RWPE2 (cell line): ENCODE results near the gene FAS.

Experiments used
- ATAC-seq: fragments of 200-7000 bp; cut with Tn5 transposase; 3 replicates; pipeline ENCODE4 v1.9.1; 2021; ENCODE audit warnings: low read depth
- DNase-seq: peaks from one replicate; pipeline ENCODE4 v3.0.0-alpha.2; 2020; ENCODE audit warnings: low spot score
- H3K27ac ChIP-seq: fragments of 450-650 bp; 2 replicates; pipeline ENCODE4 v1.5.1; 2017; ENCODE audit warnings: mild to moderate bottlenecking; ENCODE audit not compliant: poor library complexity, severe bottlenecking
- H3K27me3 ChIP-seq: fragments of 250-450 bp; sonication (Bioruptor Pico); 2 replicates; pipeline ENCODE4 v1.5.1; 2021; ENCODE audit warnings: mild to moderate bottlenecking, moderate library complexity; ENCODE audit not compliant: insufficient read depth, poor library complexity, severe bottlenecking
- H3K36me3 ChIP-seq: fragments of 250-450 bp; sonication (Bioruptor Pico); 2 replicates; pipeline ENCODE4 v1.5.1; 2020; ENCODE audit warnings: low read depth, mild to moderate bottlenecking, moderate library complexity
- H3K4me1 ChIP-seq: fragments of 250-450 bp; sonication (Bioruptor Pico); 2 replicates; pipeline ENCODE4 v1.5.1; 2021; ENCODE audit warnings: mild to moderate bottlenecking, moderate library complexity; ENCODE audit not compliant: insufficient read depth, poor library complexity, severe bottlenecking
- H3K4me3 ChIP-seq: fragments of 250-450 bp; sonication (Bioruptor Pico); 2 replicates; pipeline ENCODE4 v1.5.1; 2021; ENCODE audit warnings: mild to moderate bottlenecking, moderate library complexity; ENCODE audit not compliant: severe bottlenecking
- H3K9me3 ChIP-seq: fragments of 250-450 bp; sonication (Bioruptor Pico); 2 replicates; pipeline ENCODE4 v1.5.1; 2021; ENCODE audit warnings: mild to moderate bottlenecking, moderate library complexity; ENCODE audit not compliant: severe bottlenecking
- TF ChIP-seq, protein P1 (sequence below): fragments of 450-650 bp; IDR thresholded peaks from one replicate; pipeline ENCODE4 v1.5.1; 2017; ENCODE audit warnings: mild to moderate bottlenecking, moderate library complexity; ENCODE audit not compliant: poor library complexity, severe bottlenecking

Gene FAS

DNA sequence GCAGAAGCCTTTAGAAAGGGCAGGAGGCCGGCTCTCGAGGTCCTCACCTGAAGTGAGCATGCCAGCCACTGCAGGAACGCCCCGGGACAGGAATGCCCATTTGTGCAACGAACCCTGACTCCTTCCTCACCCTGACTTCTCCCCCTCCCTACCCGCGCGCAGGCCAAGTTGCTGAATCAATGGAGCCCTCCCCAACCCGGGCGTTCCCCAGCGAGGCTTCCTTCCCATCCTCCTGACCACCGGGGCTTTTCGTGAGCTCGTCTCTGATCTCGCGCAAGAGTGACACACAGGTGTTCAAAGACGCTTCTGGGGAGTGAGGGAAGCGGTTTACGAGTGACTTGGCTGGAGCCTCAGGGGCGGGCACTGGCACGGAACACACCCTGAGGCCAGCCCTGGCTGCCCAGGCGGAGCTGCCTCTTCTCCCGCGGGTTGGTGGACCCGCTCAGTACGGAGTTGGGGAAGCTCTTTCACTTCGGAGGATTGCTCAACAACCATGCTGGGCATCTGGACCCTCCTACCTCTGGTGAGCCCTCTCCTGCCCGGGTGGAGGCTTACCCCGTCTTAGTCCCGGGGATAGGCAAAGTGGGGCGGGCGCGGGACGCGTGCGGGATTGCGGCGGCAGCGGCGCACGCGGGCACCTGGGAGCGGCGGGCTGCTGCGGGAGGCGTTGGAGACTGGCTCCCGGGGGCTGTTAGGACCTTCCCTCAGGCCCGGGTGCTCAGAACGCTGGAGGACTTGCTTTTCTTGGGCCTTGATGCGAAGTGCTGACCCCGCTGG lies at the start of gene FAS:
TSS of gene FAS (plus strand) at position 415 of the 777 bp plus-strand sequence. CDS start at position 494, 79 bp downstream.
- Histone ChIP-seq H3K4me1 (peaks cover 20% of the 10 kb centered on the region), H3K36me3 (no peaks in the 10 kb centered on the region), H3K9me3 (no peaks in the 10 kb centered on the region), H3K27ac (peak within 1 kb of the TSS; percentile 99), H3K27me3 (no peaks in the 10 kb centered on the region), H3K4me3 (peak within 1 kb of the TSS; percentile 81)
- TF ChIP-seq, protein P1, sequence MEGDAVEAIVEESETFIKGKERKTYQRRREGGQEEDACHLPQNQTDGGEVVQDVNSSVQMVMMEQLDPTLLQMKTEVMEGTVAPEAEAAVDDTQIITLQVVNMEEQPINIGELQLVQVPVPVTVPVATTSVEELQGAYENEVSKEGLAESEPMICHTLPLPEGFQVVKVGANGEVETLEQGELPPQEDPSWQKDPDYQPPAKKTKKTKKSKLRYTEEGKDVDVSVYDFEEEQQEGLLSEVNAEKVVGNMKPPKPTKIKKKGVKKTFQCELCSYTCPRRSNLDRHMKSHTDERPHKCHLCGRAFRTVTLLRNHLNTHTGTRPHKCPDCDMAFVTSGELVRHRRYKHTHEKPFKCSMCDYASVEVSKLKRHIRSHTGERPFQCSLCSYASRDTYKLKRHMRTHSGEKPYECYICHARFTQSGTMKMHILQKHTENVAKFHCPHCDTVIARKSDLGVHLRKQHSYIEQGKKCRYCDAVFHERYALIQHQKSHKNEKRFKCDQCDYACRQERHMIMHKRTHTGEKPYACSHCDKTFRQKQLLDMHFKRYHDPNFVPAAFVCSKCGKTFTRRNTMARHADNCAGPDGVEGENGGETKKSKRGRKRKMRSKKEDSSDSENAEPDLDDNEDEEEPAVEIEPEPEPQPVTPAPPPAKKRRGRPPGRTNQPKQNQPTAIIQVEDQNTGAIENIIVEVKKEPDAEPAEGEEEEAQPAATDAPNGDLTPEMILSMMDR = no peak
- DNase-seq (peak; percentile 87), ATAC-seq (peak; percentile 77)

DNA sequence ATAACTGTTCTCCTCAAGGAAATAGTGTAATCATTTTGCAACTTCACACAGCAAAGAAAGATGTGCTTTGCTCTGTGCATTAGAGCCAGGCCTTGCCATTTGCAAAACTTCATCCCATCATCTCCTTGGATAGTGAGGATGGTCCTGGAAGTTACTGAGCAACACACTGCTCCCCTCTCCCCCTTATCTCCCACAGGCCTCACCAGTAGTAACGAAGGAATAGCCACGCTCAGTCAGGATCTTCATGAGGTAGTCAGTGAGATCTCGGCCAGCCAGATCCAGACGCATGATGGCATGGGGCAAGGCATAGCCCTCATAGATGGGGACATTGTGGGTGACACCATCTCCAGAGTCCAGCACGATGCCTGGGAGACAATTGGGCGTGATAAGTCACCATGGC lies 49.6 kb upstream of the FAS start:
- H3K9me3 ChIP-seq = no peaks in the 10 kb centered on the region
- no peak for ATAC-seq
- H3K27me3 ChIP-seq = no peaks in the 10 kb centered on the region
- no peak overlapping the region for H3K4me3 ChIP-seq
- no peak for DNase-seq
- no peaks in the 10 kb centered on the region for H3K36me3 ChIP-seq
- no peak overlapping the region for H3K27ac ChIP-seq
- TF ChIP-seq, protein P1 = no peak
- no peaks in the 10 kb centered on the region for H3K4me1 ChIP-seq

DNA sequence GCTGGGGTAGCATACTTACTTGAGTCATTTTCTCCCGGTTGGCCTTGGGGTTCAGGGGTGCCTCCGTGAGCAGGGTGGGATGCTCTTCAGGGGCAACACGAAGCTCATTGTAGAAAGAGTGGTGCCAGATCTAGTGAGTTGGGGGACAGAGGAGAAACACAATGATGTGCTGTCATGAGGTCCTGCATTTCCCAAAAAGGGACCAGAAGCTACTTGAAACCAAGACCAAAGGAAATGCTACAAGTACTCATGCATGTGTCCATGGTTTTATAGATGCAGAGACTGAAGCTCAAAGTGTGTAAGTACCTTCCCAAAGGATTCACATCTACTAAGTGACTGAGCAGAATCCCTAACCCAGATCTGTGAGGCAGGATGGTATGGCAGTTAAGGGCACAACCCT lies 46.8 kb upstream of the FAS start:
- Histone ChIP-seq H3K27ac (no peak overlapping the region), H3K4me3 (no peak overlapping the region), H3K36me3 (no peaks in the 10 kb centered on the region), H3K9me3 (no peaks in the 10 kb centered on the region), H3K4me1 (no peaks in the 10 kb centered on the region), H3K27me3 (no peaks in the 10 kb centered on the region)
- TF ChIP-seq, protein P1 = no peak
- DNase-seq = no peak
- no peak for ATAC-seq

DNA sequence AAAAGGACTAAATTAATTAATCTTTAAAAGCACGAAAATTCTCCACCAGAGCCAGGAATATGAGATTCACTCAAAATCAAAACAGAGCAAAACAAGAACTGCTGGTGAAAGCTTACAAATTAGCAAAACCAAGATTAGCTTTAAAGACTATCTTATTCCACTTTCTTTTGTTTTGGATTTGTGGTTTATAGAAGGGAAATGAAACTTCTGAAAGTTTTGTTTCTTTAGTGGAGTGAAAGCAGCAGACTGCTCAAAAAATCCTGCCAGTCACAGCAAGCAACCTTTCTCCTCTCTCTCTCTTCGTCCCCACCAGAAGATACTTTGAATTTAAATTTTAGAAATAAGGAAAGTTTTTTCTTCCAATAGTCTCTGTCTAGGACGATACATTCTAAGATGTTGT lies 45.8 kb upstream of the FAS start:
- no peak for ATAC-seq
- Histone ChIP-seq H3K4me3 (no peak overlapping the region), H3K27me3 (no peaks in the 10 kb centered on the region), H3K9me3 (no peaks in the 10 kb centered on the region), H3K27ac (no peak overlapping the region), H3K36me3 (no peaks in the 10 kb centered on the region), H3K4me1 (no peaks in the 10 kb centered on the region)
- TF ChIP-seq, protein P1 = no peak
- DNase-seq = no peak

DNA sequence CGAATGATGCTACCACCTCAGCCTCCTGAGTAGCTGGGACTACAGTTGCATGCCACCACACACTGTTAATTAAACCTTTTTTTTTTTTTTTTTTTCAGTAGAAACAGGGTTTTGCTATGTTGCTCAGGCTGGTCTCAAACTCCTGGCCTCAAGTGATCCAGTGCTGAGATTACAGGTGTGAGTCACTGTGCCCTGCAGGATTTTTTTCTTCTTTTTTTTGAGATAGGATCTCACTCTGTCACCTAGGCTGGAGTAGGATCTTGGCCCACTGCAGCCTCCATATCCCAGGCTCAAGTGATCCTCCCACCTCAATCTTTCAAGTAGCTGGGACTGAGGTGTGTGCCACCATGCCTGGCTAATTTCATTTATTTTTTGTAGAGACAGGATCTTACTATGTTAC lies 44.4 kb upstream of the FAS start:
- no peak overlapping the region for H3K27ac ChIP-seq
- no peak overlapping the region for H3K4me3 ChIP-seq
- DNase-seq (no peak), ATAC-seq (no peak)
- H3K36me3 ChIP-seq = no peaks in the 10 kb centered on the region
- no peaks in the 10 kb centered on the region for H3K9me3 ChIP-seq
- TF ChIP-seq, protein P1 = no peak
- no peaks in the 10 kb centered on the region for H3K4me1 ChIP-seq
- no peaks in the 10 kb centered on the region for H3K27me3 ChIP-seq
